ENCODE results near the gene PRMT1. TPM values are rescaled to one million over a fixed set of nuclear protein-coding genes. Genes with fewer than 3 reads are reported as not detected.

The PRMT1 gene
- total and polyA plus RNA-seq, 9 of the 15 experiments (the other 6 are each of a cell fraction or from before 2014, with no cell fraction given), result 13.3 to 464 (median 326) TPM

DNA sequence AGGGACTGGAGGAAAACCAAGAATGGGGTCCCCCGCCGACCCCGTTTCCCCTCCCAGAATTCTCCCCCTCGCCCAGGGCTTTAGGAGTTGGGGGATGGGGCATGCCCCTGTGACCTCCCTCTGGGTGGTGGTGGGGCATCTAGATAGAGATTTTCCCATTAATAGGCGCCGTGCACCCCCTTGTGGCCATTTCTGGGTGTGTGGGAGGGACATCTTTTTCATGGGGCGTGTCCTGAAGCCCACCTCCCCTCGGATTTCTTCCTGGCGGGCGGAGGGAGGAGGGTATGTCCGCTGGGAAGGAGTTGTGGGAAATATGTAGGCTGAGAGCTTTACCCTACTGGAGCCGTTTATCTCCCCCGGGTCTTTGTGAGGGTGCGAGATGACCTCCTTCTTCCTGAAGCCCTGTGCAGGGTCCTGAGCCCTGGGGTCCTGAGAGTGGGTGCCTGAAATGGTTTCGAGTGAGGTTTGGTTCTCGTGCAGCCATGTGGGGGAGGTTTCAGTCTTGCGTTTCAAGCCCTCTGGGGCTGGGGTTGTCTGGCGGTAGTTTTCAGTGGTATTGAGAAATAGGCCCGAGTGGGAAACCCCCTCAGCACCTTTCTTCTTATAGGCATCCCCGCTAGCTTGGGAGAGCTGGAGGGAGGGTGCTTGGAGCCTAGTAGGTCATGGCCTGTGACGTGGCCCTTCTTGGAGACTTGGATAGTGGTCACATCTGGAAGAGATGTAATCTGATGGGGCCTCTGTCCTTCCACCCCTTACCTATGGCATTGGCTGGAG lies 1.0 kb downstream of the PRMT1 start (continued):
- TF ChIP-seq, protein P1, sequence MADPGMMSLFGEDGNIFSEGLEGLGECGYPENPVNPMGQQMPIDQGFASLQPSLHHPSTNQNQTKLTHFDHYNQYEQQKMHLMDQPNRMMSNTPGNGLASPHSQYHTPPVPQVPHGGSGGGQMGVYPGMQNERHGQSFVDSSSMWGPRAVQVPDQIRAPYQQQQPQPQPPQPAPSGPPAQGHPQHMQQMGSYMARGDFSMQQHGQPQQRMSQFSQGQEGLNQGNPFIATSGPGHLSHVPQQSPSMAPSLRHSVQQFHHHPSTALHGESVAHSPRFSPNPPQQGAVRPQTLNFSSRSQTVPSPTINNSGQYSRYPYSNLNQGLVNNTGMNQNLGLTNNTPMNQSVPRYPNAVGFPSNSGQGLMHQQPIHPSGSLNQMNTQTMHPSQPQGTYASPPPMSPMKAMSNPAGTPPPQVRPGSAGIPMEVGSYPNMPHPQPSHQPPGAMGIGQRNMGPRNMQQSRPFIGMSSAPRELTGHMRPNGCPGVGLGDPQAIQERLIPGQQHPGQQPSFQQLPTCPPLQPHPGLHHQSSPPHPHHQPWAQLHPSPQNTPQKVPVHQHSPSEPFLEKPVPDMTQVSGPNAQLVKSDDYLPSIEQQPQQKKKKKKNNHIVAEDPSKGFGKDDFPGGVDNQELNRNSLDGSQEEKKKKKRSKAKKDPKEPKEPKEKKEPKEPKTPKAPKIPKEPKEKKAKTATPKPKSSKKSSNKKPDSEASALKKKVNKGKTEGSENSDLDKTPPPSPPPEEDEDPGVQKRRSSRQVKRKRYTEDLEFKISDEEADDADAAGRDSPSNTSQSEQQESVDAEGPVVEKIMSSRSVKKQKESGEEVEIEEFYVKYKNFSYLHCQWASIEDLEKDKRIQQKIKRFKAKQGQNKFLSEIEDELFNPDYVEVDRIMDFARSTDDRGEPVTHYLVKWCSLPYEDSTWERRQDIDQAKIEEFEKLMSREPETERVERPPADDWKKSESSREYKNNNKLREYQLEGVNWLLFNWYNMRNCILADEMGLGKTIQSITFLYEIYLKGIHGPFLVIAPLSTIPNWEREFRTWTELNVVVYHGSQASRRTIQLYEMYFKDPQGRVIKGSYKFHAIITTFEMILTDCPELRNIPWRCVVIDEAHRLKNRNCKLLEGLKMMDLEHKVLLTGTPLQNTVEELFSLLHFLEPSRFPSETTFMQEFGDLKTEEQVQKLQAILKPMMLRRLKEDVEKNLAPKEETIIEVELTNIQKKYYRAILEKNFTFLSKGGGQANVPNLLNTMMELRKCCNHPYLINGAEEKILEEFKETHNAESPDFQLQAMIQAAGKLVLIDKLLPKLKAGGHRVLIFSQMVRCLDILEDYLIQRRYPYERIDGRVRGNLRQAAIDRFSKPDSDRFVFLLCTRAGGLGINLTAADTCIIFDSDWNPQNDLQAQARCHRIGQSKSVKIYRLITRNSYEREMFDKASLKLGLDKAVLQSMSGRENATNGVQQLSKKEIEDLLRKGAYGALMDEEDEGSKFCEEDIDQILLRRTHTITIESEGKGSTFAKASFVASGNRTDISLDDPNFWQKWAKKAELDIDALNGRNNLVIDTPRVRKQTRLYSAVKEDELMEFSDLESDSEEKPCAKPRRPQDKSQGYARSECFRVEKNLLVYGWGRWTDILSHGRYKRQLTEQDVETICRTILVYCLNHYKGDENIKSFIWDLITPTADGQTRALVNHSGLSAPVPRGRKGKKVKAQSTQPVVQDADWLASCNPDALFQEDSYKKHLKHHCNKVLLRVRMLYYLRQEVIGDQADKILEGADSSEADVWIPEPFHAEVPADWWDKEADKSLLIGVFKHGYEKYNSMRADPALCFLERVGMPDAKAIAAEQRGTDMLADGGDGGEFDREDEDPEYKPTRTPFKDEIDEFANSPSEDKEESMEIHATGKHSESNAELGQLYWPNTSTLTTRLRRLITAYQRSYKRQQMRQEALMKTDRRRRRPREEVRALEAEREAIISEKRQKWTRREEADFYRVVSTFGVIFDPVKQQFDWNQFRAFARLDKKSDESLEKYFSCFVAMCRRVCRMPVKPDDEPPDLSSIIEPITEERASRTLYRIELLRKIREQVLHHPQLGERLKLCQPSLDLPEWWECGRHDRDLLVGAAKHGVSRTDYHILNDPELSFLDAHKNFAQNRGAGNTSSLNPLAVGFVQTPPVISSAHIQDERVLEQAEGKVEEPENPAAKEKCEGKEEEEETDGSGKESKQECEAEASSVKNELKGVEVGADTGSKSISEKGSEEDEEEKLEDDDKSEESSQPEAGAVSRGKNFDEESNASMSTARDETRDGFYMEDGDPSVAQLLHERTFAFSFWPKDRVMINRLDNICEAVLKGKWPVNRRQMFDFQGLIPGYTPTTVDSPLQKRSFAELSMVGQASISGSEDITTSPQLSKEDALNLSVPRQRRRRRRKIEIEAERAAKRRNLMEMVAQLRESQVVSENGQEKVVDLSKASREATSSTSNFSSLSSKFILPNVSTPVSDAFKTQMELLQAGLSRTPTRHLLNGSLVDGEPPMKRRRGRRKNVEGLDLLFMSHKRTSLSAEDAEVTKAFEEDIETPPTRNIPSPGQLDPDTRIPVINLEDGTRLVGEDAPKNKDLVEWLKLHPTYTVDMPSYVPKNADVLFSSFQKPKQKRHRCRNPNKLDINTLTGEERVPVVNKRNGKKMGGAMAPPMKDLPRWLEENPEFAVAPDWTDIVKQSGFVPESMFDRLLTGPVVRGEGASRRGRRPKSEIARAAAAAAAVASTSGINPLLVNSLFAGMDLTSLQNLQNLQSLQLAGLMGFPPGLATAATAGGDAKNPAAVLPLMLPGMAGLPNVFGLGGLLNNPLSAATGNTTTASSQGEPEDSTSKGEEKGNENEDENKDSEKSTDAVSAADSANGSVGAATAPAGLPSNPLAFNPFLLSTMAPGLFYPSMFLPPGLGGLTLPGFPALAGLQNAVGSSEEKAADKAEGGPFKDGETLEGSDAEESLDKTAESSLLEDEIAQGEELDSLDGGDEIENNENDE (IDR thresholded peaks at IDR 0.05; ENCODE audit: low read depth, low read length), result no peak
- no peak for TF ChIP-seq AFF4 (CRISPR knock-in tag; IDR thresholded peaks at IDR 0.05)
- TF ChIP-seq MLX (CRISPR knock-in tag; conservative IDR thresholded peaks at IDR 0.05), result no peak
- no peak for TF ChIP-seq NR3C1 (CRISPR knock-in tag; IDR thresholded peaks at IDR 0.05)
- TF ChIP-seq BHLHE40 (IDR thresholded peaks at IDR 0.05; ENCODE audit: low read length), result no peak
- TF ChIP-seq SMC3 (conservative IDR thresholded peaks at IDR 0.05; ENCODE audit: insufficient read depth, low read depth, low read length), result peak; percentile 47
- no peak for TF ChIP-seq NFIX (CRISPR knock-in tag; IDR thresholded peaks at IDR 0.05; ENCODE audit: low read depth)
- no peak for TF ChIP-seq ZNF764 (CRISPR knock-in tag; IDR thresholded peaks at IDR 0.05; ENCODE audit: low read depth)
- TF ChIP-seq ZKSCAN1 (IDR thresholded peaks at IDR 0.05; ENCODE audit: low read depth, low read length), result peak; percentile 12; the same call in 1 of the 2 replicates
